Measurements from ENCODE around the gene USP37.

The USP37 gene

GRCh38 chr2:218403810-218404209 is 164.3 kb downstream of the USP37 start:
- Histone ChIP-seq H3K36me3 (ENCODE audit: control insufficient read depth in 1 of 2, insufficient read depth in 2 of 2, low read length in 2 of 2) (peaks cover 35 to 36% of the 10 kb centered on the region in 2 experiments), H3K9me3 (ENCODE audit: insufficient read depth, low read depth, low read length) (no peaks in the 10 kb centered on the region), H4K12ac (ENCODE audit: low read depth, low read length) (no peak overlapping the region), H4K91ac (ENCODE audit: low read depth, low read length) (no peak overlapping the region), H2AFZ (ENCODE audit: insufficient read depth, low read length, poor library complexity) (no peak overlapping the region), H3K9ac (ENCODE audit: low read length) (no peak overlapping the region), H2AK5ac (ENCODE audit: low read length) (no peak overlapping the region), H3K18ac (ENCODE audit: low read length) (no peak overlapping the region), H3K79me1 (ENCODE audit: low read length) (peaks cover 24% of the 10 kb centered on the region), H3K23ac (ENCODE audit: low read length) (no peak overlapping the region), H2BK5ac (ENCODE audit: low read depth, low read length, poor library complexity) (no peak overlapping the region), H4K8ac (ENCODE audit: low read depth, low read length) (no peak overlapping the region), H3K4ac (ENCODE audit: low read depth, low read length) (no peak overlapping the region), H2BK120ac (ENCODE audit: insufficient read depth, low read length, poor library complexity) (no peak overlapping the region), H2BK12ac (ENCODE audit: low read length) (no peak overlapping the region), H3K4me3 (ENCODE audit: low read depth, low read length) (no peak overlapping the region), H3K27me3 (ENCODE audit: insufficient read depth, low read length) (no peaks in the 10 kb centered on the region), H3K4me1 (ENCODE audit: control insufficient read depth in 1 of 2, insufficient read depth in 2 of 2, low read length in 2 of 2) (peaks cover 11 to 19% of the 10 kb centered on the region in 2 experiments), H3K4me2 (ENCODE audit: low read length) (no peak overlapping the region), H3K27ac (ENCODE audit: low read depth, low read length) (no peak overlapping the region), H3K14ac (ENCODE audit: low read length) (no peak overlapping the region), H3K79me2 (ENCODE audit: control insufficient read depth, insufficient read depth, low read length, poor library complexity) (peaks cover 13% of the 10 kb centered on the region)
- no peak for DNase-seq
- no CpG with 5 or more reads among the region's 7 CpGs for WGBS (ENCODE audit: extremely low coverage, insufficient coverage, insufficient read length)

DNA sequence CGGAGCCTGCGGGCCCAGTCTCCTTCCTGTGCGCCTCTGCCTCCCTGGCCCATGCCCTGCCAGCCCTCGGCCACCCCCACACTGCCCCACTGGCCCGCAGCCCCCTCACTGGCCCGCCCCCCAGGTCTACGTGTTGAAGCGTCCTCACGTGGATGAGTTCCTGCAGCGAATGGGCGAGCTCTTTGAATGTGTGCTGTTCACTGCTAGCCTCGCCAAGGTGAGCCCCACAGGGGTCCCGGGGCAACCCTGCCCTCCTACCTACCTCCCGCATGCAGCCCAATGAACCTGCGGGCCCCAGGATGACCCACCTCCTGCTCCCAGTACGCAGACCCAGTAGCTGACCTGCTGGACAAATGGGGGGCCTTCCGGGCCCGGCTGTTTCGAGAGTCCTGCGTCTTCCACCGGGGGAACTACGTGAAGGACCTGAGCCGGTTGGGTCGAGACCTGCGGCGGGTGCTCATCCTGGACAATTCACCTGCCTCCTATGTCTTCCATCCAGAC is 165.2 kb downstream of the USP37 start:
- WGBS (ENCODE audit: extremely low coverage, insufficient coverage, insufficient read length), result no CpG with 5 or more reads among the region's 26 CpGs
- Histone ChIP-seq H4K8ac (ENCODE audit: low read depth, low read length) (no peak overlapping the region), H4K12ac (ENCODE audit: low read depth, low read length) (no peak overlapping the region), H3K9ac (ENCODE audit: low read length) (no peak overlapping the region), H3K79me1 (ENCODE audit: low read length) (peaks cover 30% of the 10 kb centered on the region), H3K14ac (ENCODE audit: low read length) (no peak overlapping the region), H2BK12ac (ENCODE audit: low read length) (no peak overlapping the region), H3K27ac (ENCODE audit: low read depth, low read length) (no peak overlapping the region), H3K4ac (ENCODE audit: low read depth, low read length) (no peak overlapping the region), H2BK120ac (ENCODE audit: insufficient read depth, low read length, poor library complexity) (no peak overlapping the region), H3K36me3 (ENCODE audit: control insufficient read depth in 1 of 2, insufficient read depth in 2 of 2, low read length in 2 of 2) (peaks cover 35 to 36% of the 10 kb centered on the region in 2 experiments), H3K18ac (ENCODE audit: low read length) (no peak overlapping the region), H2AFZ (ENCODE audit: insufficient read depth, low read length, poor library complexity) (no peak overlapping the region), H2AK5ac (ENCODE audit: low read length) (no peak overlapping the region), H4K91ac (ENCODE audit: low read depth, low read length) (no peak overlapping the region), H2BK5ac (ENCODE audit: low read depth, low read length, poor library complexity) (no peak overlapping the region), H3K9me3 (ENCODE audit: insufficient read depth, low read depth, low read length) (no peaks in the 10 kb centered on the region), H3K23ac (ENCODE audit: low read length) (no peak overlapping the region), H3K79me2 (ENCODE audit: control insufficient read depth, insufficient read depth, low read length, poor library complexity) (peaks cover 16% of the 10 kb centered on the region), H3K4me1 (ENCODE audit: control insufficient read depth in 1 of 2, insufficient read depth in 2 of 2, low read length in 2 of 2) (peaks cover 14 to 23% of the 10 kb centered on the region in 2 experiments), H3K27me3 (ENCODE audit: insufficient read depth, low read length) (no peaks in the 10 kb centered on the region), H3K4me3 (ENCODE audit: low read depth, low read length) (no peak overlapping the region), H3K4me2 (ENCODE audit: low read length) (no peak overlapping the region)
- no peak for DNase-seq

DNA sequence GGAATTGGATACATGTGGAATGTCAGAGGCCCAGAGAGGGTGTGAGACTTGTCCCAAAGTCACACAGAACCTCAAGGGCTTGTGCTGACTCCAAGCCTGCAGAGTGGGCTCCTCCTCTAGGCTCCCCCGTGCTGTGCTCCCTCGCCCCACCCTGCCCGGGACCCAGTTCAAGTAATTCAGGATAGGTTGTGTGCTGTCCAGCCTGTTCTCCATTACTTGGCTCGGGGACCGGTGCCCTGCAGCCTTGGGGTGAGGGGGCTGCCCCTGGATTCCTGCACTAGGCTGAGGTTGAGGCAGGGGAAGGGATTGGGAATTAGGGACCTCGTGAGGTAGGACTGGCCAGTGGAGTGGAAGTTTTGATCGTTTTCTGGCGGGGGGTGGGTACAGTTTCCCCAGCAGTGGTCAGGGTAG is 165.7 kb downstream of the USP37 start:
- no peak overlapping the region for H4K12ac ChIP-seq (ENCODE audit: low read depth, low read length)
- no peak overlapping the region for H2BK120ac ChIP-seq (ENCODE audit: insufficient read depth, low read length, poor library complexity)
- H2BK5ac ChIP-seq (ENCODE audit: low read depth, low read length, poor library complexity), result no peak overlapping the region
- H3K27ac ChIP-seq (ENCODE audit: low read depth, low read length), result no peak overlapping the region
- no peak for DNase-seq
- no peak overlapping the region for H3K4ac ChIP-seq (ENCODE audit: low read depth, low read length)
- peaks cover 35 to 36% of the 10 kb centered on the region in 2 experiments for H3K36me3 ChIP-seq (ENCODE audit: control insufficient read depth in 1 of 2, insufficient read depth in 2 of 2, low read length in 2 of 2)
- peaks cover 19% of the 10 kb centered on the region for H3K79me2 ChIP-seq (ENCODE audit: control insufficient read depth, insufficient read depth, low read length, poor library complexity)
- no peak overlapping the region for H3K23ac ChIP-seq (ENCODE audit: low read length)
- H3K18ac ChIP-seq (ENCODE audit: low read length), result no peak overlapping the region
- no peak overlapping the region for H3K9ac ChIP-seq (ENCODE audit: low read length)
- no peak overlapping the region for H4K8ac ChIP-seq (ENCODE audit: low read depth, low read length)
- H3K14ac ChIP-seq (ENCODE audit: low read length), result no peak overlapping the region
- no peaks in the 10 kb centered on the region for H3K9me3 ChIP-seq (ENCODE audit: insufficient read depth, low read depth, low read length)
- no CpG with 5 or more reads among the region's 8 CpGs for WGBS (ENCODE audit: extremely low coverage, insufficient coverage, insufficient read length)
- no peak overlapping the region for H2BK12ac ChIP-seq (ENCODE audit: low read length)
- H2AFZ ChIP-seq (ENCODE audit: insufficient read depth, low read length, poor library complexity), result peak overlapping the region; percentile 1
- H3K4me2 ChIP-seq (ENCODE audit: low read length), result no peak overlapping the region
- no peak overlapping the region for H4K91ac ChIP-seq (ENCODE audit: low read depth, low read length)
- no peak overlapping the region for H2AK5ac ChIP-seq (ENCODE audit: low read length)
- H3K4me3 ChIP-seq (ENCODE audit: low read depth, low read length), result no peak overlapping the region
- no peaks in the 10 kb centered on the region for H3K27me3 ChIP-seq (ENCODE audit: insufficient read depth, low read length)
- H3K79me1 ChIP-seq (ENCODE audit: low read length), result peaks cover 35% of the 10 kb centered on the region
- H3K4me1 ChIP-seq (ENCODE audit: control insufficient read depth in 1 of 2, insufficient read depth in 2 of 2, low read length in 2 of 2), result peaks cover 18 to 28% of the 10 kb centered on the region in 2 experiments

DNA sequence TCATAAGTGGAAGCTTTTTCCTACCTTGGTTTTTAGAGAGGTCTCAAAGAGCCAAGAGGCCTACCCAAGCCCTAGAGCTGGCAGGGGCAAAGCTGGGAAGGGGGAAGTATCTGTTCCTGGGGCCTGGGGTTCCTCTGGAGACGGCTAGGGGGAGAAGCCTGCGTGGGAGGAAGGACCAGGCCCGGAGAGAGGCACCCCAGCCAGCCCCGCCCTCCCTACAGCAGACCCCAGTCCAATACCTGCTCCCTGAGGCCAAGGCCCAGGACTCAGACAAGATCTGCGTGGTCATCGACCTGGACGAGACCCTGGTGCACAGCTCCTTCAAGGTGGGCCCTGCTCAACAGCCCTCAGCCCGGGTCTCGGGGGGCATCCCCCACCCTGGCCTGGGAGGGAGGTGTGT is 166.3 kb downstream of the USP37 start:
- H2BK120ac ChIP-seq (ENCODE audit: insufficient read depth, low read length, poor library complexity), result no peak overlapping the region
- no peak overlapping the region for H2AFZ ChIP-seq (ENCODE audit: insufficient read depth, low read length, poor library complexity)
- no peak overlapping the region for H3K4me2 ChIP-seq (ENCODE audit: low read length)
- H3K18ac ChIP-seq (ENCODE audit: low read length), result no peak overlapping the region
- H3K23ac ChIP-seq (ENCODE audit: low read length), result no peak overlapping the region
- peaks cover 40% of the 10 kb centered on the region for H3K79me1 ChIP-seq (ENCODE audit: low read length)
- H3K9ac ChIP-seq (ENCODE audit: low read length), result no peak overlapping the region
- peaks cover 35 to 36% of the 10 kb centered on the region in 2 experiments for H3K36me3 ChIP-seq (ENCODE audit: control insufficient read depth in 1 of 2, insufficient read depth in 2 of 2, low read length in 2 of 2)
- no peaks in the 10 kb centered on the region for H3K27me3 ChIP-seq (ENCODE audit: insufficient read depth, low read length)
- no peaks in the 10 kb centered on the region for H3K9me3 ChIP-seq (ENCODE audit: insufficient read depth, low read depth, low read length)
- H4K91ac ChIP-seq (ENCODE audit: low read depth, low read length), result no peak overlapping the region
- H3K14ac ChIP-seq (ENCODE audit: low read length), result no peak overlapping the region
- no peak overlapping the region for H4K8ac ChIP-seq (ENCODE audit: low read depth, low read length)
- peaks cover 19% of the 10 kb centered on the region for H3K79me2 ChIP-seq (ENCODE audit: control insufficient read depth, insufficient read depth, low read length, poor library complexity)
- no peak overlapping the region for H4K12ac ChIP-seq (ENCODE audit: low read depth, low read length)
- no peak overlapping the region for H2AK5ac ChIP-seq (ENCODE audit: low read length)
- no peak for DNase-seq
- H3K4ac ChIP-seq (ENCODE audit: low read depth, low read length), result no peak overlapping the region
- H3K4me3 ChIP-seq (ENCODE audit: low read depth, low read length), result no peak overlapping the region
- no CpG with 5 or more reads among the region's 9 CpGs for WGBS (ENCODE audit: extremely low coverage, insufficient coverage, insufficient read length)
- H2BK12ac ChIP-seq (ENCODE audit: low read length), result no peak overlapping the region
- H2BK5ac ChIP-seq (ENCODE audit: low read depth, low read length, poor library complexity), result no peak overlapping the region
- H3K27ac ChIP-seq (ENCODE audit: low read depth, low read length), result no peak overlapping the region
- H3K4me1 ChIP-seq (ENCODE audit: control insufficient read depth in 1 of 2, insufficient read depth in 2 of 2, low read length in 2 of 2), result peaks cover 21 to 30% of the 10 kb centered on the region in 2 experiments

All from trophoblast cell (in vitro differentiated cells and primary cell).